Forelimb muscle (tissue), 1 donor: ENCODE measurements around the gene CCDC51. TPM values are rescaled to one million over a fixed set of nuclear protein-coding genes. Genes with fewer than 3 reads are reported as not detected.
"Not testable (repeated sequence)": the region's sequence is repeated elsewhere in the genome, so short reads cannot be mapped to it uniquely, and the experiment has no call there.

Experiments
- DNase-seq: peaks from one replicate; pipeline ENCODE4 v3.0.0-alpha.2; 2013; ENCODE audit warnings: low read depth
- polyA plus RNA-seq: library from polyadenylated mRNA; unstranded; fragments of 120-200 nt; gene quantifications from one replicate; pipeline ENCODE4 v1.2.1, GENCODE V29; 2013; ENCODE audit not compliant: insufficient read length

Gene CCDC51
- polyA plus RNA-seq, 1 donor: 11.0 TPM

GRCh38 chr3:48406443-48407431 is 33.2 kb downstream of the CCDC51 start:
- DNase-seq: no peak

DNA sequence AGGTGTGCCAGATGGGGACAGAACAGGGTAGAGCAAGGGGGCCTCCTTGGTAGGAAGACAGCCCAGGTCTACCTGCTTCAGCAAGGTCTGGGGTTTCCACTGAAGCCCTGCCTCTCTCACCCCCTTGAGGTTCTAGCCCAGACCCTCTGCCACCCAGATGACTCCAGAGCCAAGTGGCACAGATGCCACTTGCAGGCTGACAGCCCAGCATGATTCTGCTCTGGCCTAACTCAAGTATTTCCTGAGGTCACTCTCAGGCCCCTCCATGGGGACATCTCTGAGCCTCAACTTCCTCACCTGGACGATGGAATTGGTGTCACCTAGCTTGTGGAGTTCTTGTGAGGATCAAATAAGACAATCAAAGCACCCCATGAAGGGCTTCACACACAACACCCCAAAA is 33.9 kb downstream of the CCDC51 start:
- DNase-seq: no peak

- DNase-seq: no peak
These were observed 34.5 kb downstream of the CCDC51 start for GRCh38 chr3:48405343-48405881.

DNA sequence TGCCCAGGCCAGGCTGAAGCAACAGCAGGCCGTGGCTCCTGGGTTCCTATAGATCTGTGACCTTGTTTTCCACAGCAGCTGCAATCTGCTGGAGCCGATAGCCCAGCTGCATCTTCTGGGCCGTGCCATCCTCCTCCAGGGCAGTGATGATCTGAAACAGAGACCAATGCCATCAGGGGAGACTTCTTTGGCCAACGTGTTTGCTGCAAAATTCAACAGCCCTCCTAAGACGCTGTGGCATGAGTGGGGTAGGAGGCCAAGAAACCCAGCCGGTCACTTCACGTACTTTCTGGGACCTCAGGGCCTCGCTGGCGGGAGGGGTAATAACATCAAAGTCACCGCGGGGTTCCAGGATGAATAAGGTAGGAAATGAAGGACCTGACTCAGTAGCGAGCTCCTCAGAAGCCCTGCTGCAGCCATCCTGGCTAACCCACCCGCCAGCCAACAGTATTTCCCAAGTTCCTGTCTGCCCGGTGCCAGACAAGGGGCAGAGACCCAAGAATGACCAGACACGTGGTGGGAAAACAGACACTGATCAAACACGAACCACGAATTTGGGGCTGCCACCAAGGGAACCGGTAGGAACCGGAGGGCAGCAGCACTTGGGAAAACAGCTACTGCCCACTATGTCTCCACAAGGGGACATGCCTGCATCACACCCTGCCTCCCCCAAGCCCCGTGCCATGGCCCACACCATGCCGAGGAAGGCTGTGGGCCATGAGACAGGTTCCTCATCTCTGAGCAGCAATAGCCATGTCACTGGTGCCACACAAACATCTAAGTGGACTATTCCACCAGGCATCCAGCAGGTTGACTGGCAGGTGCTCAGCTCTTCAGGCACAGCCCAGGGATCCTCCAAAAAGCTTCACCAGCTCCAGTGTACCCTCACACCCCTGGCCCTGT is 35.2 kb downstream of the CCDC51 start:
- no peak for DNase-seq

DNA sequence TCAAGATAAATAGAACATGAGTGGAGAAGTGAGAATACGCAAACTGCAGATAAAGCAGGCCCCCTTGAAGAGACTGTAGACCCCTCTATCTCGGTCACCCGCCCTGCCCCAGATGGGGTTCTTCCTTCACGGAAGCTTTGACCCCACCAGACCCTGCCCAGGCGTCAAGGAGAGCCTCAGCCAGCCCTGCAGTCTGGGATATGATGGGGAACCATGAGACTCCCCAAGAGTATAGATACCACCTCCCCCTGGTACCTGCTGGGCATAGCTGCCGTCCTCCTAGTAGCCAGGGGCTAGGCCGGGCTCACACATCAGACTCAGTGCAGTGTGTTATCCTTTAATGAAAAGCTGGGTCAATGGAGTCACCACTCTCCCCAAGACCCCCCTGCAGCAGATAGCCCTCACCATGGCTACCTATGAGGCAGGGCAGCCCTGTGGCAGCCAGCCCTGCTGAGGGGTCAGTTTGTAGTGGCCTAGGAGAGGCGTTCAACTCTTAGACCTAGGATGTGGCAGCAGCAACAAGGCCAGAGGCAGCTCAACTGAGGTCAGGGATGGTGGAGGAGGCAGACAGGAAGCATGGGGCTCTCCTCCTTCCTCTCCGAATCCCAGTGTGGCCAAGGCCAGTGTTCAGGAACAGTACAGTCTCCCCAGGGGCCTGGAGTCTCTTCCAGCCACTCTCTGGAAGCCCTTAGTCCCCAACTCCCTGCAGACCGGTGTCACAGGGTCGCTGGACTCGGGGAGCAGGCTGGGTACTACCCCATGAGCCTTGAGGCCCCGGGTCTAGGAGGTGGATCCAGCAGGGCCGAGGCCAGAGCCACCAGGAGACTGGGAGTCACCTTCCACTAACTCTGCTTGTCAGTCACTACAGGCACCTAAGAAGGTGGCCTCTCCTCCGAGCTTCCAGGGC is 36.1 kb downstream of the CCDC51 start:
- DNase-seq: no peak

GRCh38 chr3:48402907-48403306 is 37.0 kb downstream of the CCDC51 start:
- DNase-seq: no peak

DNA sequence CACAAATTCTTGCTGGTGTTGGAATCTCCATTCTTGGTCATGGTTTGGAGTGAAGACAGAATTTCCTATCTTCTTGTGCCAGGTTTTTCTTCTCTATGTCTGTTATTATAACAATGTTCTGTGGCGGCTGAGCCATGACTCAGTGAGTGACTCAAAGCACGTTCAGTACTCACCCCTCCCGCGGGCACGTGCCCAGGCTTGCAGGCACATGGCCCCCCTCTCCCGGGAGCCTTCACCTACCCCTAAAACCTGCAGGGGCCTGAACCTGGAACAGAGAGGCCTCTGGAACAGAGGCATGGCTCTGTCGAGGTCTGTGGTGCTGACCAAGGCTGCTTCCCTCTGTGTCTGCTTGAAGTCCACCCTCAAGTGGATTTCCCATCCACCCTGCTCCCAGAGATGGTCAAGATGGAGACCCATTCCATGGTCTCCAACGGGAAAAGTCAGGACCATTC is 37.6 kb downstream of the CCDC51 start:
- peak; percentile 4 for DNase-seq

DNA sequence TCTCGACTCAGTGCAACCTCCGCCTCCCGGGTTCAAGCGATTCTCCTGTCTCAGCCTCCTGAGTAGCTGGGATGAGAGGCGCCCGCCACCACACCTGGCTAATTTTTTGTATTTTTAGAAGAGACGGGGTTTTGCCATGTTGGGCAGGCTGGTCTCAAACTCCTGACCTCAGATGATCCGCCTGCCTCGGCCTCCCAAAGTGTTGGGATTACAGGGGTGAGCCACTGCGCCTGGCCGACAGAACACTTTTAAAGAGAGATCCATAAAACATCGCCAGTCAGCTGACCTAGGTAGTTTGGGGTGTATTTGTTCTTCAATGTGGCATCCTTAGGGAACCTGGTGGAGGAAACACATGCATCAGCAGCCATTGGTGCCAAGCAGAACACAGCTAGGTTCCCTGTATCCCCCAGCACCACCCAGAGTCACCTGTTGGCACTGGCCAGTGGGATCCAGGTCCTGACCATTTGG is 38.5 kb downstream of the CCDC51 start:
- not testable (repeated sequence) for DNase-seq

DNA sequence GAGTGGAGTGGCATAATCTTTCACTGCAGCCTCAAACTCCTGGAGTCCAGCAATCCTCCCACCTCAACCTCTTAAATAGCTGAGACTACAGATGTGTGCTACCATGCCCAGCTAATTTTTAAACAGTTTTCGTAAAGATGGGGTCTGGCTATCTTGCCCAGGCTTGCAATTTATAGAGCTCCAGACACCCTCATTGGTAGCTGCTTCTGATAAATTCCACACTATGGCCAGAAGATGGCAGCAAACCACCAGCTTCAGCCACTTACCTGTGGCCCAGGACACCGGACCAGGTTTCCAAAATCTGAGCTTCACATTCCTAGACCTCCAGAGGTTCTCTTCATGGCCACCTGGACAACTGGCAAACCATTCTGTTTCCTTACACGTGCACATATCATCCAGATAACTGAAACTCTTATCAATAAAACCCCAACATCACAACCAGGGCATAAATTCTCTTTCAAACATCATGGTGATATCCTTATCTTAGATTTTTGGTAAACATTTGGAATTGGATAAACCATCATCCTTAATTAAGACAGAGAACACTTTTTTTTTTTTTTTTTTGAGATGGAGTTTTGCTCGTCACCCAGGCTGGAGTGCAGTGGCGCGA is 39.0 kb downstream of the CCDC51 start:
- DNase-seq: peak; percentile 29

GRCh38 chr3:48399387-48400172 is 40.3 kb downstream of the CCDC51 start:
- DNase-seq: no peak

GRCh38 chr3:48398701-48399386 is 41.1 kb downstream of the CCDC51 start:
- DNase-seq: no peak

DNA sequence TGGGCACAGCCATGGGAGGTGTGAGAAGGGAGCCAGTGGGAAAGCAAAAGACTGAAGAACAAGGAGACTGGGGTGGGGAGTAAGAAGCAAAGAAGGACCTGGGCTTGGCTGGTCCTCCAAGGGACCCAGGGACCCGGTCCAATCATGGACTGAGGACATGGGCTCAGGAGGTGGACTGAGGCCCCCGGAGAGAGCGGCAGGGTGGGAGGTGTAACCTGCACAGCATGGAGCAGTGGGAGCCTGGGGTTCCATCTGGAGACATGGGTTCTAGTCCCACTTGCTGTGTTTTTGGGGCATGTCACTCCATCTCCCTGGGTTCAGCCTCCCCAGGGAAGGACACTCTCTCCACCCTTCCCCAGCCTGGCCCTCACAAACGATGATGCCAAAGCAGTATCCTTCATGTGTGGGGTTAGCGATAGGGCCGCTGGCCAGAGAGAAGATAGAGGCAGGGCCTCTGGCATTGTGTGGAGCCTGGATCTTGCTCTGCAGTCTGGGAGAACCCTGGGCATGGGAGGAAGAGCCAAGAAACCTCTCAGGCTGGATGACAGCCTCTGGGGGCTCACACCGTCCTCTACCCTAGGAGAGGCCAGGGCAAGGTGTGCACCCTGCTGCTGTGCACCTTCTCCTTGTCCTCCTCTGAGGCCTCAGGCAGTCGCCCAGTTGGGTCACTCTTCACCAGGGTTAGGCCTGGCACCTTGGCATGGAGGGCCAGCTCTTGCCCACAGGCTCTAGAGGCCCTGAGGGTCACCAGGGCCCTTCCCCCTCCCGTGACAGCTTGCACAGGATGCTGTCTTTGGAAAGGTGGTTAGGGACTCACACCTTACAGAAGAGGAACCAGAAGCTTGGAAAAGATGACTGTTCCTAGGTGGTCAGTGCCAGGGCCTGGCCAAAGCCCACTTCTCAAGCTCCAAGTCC is 41.9 kb downstream of the CCDC51 start:
- DNase-seq: no peak

- no peak for DNase-seq
These were observed 44.2 kb downstream of the CCDC51 start for GRCh38 chr3:48395714-48396113.

DNA sequence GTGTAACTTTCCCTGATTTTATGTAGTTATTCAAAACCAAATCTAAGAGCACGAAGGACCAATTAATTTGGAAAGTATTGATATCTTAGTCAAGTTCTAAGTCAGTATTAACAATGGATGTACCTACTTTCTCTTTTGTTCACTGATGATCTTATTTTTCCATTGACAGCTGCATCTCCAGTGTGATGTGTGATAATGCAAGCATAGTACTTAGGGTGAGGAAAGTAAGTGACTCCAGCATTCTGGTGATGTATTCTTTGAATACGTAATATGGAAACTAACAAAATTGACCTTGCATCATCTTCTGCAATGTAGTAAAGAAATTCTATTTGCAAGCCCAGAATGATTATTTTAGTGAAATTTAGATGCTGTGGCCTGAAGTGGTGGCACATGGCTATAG is 45.5 kb downstream of the CCDC51 start:
- no peak for DNase-seq

GRCh38 chr3:48388966-48389365 is 51.0 kb downstream of the CCDC51 start:
- no peak for DNase-seq

DNA sequence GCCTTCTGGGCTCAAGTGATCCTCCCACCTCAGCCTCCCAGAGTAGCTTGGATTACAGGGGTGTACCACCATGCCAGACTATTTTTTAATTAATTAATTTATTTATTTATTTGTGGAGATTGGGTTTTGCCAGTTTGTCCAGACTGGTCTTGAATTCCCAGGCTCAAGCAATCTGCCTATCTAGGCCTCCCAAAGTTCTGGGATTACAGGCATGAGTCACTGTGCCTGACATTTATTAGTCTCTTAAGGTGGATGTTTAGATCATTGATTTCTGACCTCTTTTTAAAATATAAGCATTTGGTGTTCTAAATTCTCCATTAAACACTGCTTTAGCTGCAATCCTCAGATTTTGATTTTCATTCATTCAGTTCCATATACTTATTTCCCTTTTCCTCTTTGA is 52.3 kb downstream of the CCDC51 start:
- DNase-seq: no peak
